GM12878 (cell line): Measurements from ENCODE around the gene MBD2. TPM values are rescaled to one million over a fixed set of nuclear protein-coding genes. Genes with fewer than 3 reads are reported as not detected.
A peak's percentile ranks its signal among the peaks of the same experiment; 100 is the strongest.

Source experiments
- ASH2L ChIP-seq: fragments of 300-600, 200-600 bp; sonication (generic); IDR thresholded peaks from 2 replicates; pipeline ENCODE4 v1.6.1; 2017; ENCODE audit warnings: low read depth, mild to moderate bottlenecking, borderline replicate concordance
- BMI1 ChIP-seq: fragments of 450-650 bp; IDR thresholded peaks from 2 replicates; pipeline ENCODE4 v1.6.1; 2016; ENCODE audit warnings: mild to moderate bottlenecking, moderate library complexity, borderline replicate concordance
- EGR1 ChIP-seq, 2 experiments: IDR thresholded peaks; 1 replicate in 1 of 2; 2 replicates in 1 of 2; pipeline ENCODE4 v1.6.1; 2011 to 2012; ENCODE audit warnings: low read depth in 2 of 2, low read length in 2 of 2, borderline replicate concordance in 1 of 2, mild to moderate bottlenecking in 1 of 2, moderate library complexity in 1 of 2
- EP300 ChIP-seq, 2 experiments: fragments of 150-350 bp in 1 of 2; IDR thresholded peaks; 2 replicates each; pipeline ENCODE4 v1.6.1; 2011 to 2012; ENCODE audit warnings: low read depth in 2 of 2, low read length in 2 of 2, borderline replicate concordance in 1 of 2, improper control_type of control experiment in 1 of 2, inconsistent platforms in 1 of 2; ENCODE audit not compliant: control insufficient read depth in 1 of 2
- IKZF2 ChIP-seq, 2 experiments: fragments of 450-650 bp; IDR thresholded peaks; 2 replicates each; pipeline ENCODE4 v1.6.1; 2017; ENCODE audit warnings: mild to moderate bottlenecking in 2 of 2, moderate library complexity in 2 of 2
- IRF4 ChIP-seq: IDR thresholded peaks from 2 replicates; pipeline ENCODE4 v1.6.1; 2011; ENCODE audit warnings: low read depth, low read length
- KAT2A ChIP-seq: conservative IDR thresholded peaks from 2 replicates; pipeline ENCODE4 v1.6.1; 2011; ENCODE audit warnings: low read depth, low read length; ENCODE audit not compliant: control insufficient read depth
- LARP7 ChIP-seq: fragments of 450-650 bp; IDR thresholded peaks from 2 replicates; pipeline ENCODE4 v1.6.1; 2017; ENCODE audit warnings: mild to moderate bottlenecking
- MXI1 ChIP-seq: fragments of 150-350 bp; IDR thresholded peaks from 2 replicates; pipeline ENCODE4 v1.6.1; 2011; ENCODE audit warnings: low read depth, mild to moderate bottlenecking, inconsistent platforms, low read length, improper control_type of control experiment
- PML ChIP-seq: IDR thresholded peaks from 2 replicates; pipeline ENCODE4 v1.6.1; 2012; ENCODE audit warnings: low read length, inconsistent platforms
- SPI1 ChIP-seq: IDR thresholded peaks from 2 replicates; pipeline ENCODE4 v1.6.1; 2011; ENCODE audit warnings: low read depth, mild to moderate bottlenecking, low read length, moderate library complexity, borderline replicate concordance; ENCODE audit not compliant: insufficient read depth
- ZNF384 ChIP-seq: IDR thresholded peaks from 2 replicates; pipeline ENCODE4 v1.6.1; 2012; ENCODE audit warnings: low read depth, mild to moderate bottlenecking, low read length, improper control_type of control experiment, borderline replicate concordance
- ZNF622 ChIP-seq: fragments of 450-650 bp; IDR thresholded peaks from 2 replicates; pipeline ENCODE4 v1.6.1; 2017; ENCODE audit warnings: mild to moderate bottlenecking, inconsistent platforms
- ZSCAN29 ChIP-seq: fragments of 450-650 bp; IDR thresholded peaks from 2 replicates; pipeline ENCODE4 v1.6.1; 2017; ENCODE audit warnings: mild to moderate bottlenecking, moderate library complexity
- polyA plus RNA-seq, 11 experiments: library from polyadenylated mRNA; depleted of rRNA in 4 of 11; unstranded in 6 of 11; stranded (reverse) in 5 of 11; fragments of >200 nt; fragmentation: Nextera tagmentation in 4 of 11; fragmentation: Illumina TruSeq in 1 of 11; extraction: Ambion mirVana in 4 of 11; extraction: Trizol in 1 of 11; gene quantifications; 1 replicate in 1 of 11; 2 replicates in 10 of 11; pipeline versions ENCODE4 v1.2.1 to v1.2.3, GENCODE V29; 2011 to 2016; ENCODE audit warnings: inconsistent platforms in 2 of 11, missing spikeins in 2 of 11, low read depth in 1 of 11
- total RNA-seq, 4 experiments: library from RNA; depleted of rRNA in 3 of 4; stranded (reverse); fragments of >200 nt in 3 of 4; fragmentation: Illumina TruSeq in 1 of 4; extraction: Trizol in 1 of 4; gene quantifications; 2 replicates each; pipeline versions ENCODE4 v1.2.1 to v1.2.3, GENCODE V29; 2013 to 2021
- TF ChIP-seq, protein P1 (sequence below): fragments of 450-650 bp; IDR thresholded peaks from 2 replicates; pipeline ENCODE4 v1.6.1; 2017; ENCODE audit warnings: mild to moderate bottlenecking
- TF ChIP-seq, protein P2 (sequence below): IDR thresholded peaks from 2 replicates; pipeline ENCODE4 v1.6.1; 2012; ENCODE audit warnings: improper control_type of control experiment, low read depth, low read length; ENCODE audit not compliant: insufficient replicate concordance
- TF ChIP-seq, protein P3 (sequence below): fragments of 450-650 bp; IDR thresholded peaks from 2 replicates; pipeline ENCODE4 v1.6.1; 2017; ENCODE audit warnings: antibody characterized with exemption, mild to moderate bottlenecking, moderate library complexity
- TF ChIP-seq, protein P4 (sequence below): IDR thresholded peaks from 2 replicates; pipeline ENCODE4 v1.6.1; 2011; ENCODE audit warnings: low read depth, mild to moderate bottlenecking, low read length, moderate library complexity, borderline replicate concordance; ENCODE audit errors: extremely low read depth

Gene MBD2
- total and polyA plus RNA-seq, 10 of the 15 experiments (the other 5 are each of a cell fraction or from before 2014, with no cell fraction given) = 24.1 to 276 (median 57.9) TPM

DNA sequence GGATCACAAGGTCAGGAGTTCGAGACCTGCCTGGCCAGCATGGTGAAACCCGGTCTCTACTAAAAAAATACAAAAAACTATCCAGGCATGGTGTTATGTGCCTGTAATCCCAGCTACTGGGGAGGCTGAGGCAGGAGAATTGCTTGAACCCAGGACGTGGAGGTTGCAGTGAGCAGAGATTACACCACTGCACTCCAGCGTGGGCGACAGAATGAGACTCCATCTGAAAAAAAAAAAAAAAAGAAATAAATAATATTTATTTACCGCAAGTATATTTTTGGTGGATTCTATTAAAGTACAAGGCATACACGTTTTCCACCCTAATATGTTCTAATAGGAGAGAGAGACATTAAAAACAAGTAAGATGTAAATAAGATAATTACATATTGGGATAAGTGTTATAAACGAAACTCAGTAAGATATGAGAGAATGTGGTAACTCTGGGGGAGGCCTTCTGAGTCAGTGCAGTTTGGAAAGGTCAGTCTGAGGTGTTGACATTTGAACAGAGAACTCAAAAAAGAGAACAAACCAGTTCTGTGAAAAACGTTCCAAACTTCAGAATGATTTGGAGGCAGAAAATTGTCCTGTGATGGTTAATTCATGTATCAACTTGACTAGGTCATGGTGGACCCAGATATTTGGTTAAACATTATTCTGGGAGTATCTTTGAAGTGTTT is 36.1 kb upstream of the MBD2 start (continued):
- TF ChIP-seq, protein P1, sequence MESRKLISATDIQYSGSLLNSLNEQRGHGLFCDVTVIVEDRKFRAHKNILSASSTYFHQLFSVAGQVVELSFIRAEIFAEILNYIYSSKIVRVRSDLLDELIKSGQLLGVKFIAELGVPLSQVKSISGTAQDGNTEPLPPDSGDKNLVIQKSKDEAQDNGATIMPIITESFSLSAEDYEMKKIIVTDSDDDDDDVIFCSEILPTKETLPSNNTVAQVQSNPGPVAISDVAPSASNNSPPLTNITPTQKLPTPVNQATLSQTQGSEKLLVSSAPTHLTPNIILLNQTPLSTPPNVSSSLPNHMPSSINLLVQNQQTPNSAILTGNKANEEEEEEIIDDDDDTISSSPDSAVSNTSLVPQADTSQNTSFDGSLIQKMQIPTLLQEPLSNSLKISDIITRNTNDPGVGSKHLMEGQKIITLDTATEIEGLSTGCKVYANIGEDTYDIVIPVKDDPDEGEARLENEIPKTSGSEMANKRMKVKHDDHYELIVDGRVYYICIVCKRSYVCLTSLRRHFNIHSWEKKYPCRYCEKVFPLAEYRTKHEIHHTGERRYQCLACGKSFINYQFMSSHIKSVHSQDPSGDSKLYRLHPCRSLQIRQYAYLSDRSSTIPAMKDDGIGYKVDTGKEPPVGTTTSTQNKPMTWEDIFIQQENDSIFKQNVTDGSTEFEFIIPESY = no peak
- TF ChIP-seq, protein P2, sequence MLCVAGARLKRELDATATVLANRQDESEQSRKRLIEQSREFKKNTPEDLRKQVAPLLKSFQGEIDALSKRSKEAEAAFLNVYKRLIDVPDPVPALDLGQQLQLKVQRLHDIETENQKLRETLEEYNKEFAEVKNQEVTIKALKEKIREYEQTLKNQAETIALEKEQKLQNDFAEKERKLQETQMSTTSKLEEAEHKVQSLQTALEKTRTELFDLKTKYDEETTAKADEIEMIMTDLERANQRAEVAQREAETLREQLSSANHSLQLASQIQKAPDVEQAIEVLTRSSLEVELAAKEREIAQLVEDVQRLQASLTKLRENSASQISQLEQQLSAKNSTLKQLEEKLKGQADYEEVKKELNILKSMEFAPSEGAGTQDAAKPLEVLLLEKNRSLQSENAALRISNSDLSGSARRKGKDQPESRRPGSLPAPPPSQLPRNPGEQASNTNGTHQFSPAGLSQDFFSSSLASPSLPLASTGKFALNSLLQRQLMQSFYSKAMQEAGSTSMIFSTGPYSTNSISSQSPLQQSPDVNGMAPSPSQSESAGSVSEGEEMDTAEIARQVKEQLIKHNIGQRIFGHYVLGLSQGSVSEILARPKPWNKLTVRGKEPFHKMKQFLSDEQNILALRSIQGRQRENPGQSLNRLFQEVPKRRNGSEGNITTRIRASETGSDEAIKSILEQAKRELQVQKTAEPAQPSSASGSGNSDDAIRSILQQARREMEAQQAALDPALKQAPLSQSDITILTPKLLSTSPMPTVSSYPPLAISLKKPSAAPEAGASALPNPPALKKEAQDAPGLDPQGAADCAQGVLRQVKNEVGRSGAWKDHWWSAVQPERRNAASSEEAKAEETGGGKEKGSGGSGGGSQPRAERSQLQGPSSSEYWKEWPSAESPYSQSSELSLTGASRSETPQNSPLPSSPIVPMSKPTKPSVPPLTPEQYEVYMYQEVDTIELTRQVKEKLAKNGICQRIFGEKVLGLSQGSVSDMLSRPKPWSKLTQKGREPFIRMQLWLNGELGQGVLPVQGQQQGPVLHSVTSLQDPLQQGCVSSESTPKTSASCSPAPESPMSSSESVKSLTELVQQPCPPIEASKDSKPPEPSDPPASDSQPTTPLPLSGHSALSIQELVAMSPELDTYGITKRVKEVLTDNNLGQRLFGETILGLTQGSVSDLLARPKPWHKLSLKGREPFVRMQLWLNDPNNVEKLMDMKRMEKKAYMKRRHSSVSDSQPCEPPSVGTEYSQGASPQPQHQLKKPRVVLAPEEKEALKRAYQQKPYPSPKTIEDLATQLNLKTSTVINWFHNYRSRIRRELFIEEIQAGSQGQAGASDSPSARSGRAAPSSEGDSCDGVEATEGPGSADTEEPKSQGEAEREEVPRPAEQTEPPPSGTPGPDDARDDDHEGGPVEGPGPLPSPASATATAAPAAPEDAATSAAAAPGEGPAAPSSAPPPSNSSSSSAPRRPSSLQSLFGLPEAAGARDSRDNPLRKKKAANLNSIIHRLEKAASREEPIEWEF = no peak
- TF ChIP-seq ZNF622 (no peak), ASH2L (no peak), ZSCAN29 (no peak), EP300 (IDR thresholded peaks at IDR 0.05; ENCODE audit: borderline replicate concordance in 1 of 2, control insufficient read depth in 1 of 2, low read depth in 2 of 2, low read length in 2 of 2) (peak; percentile 21 to 30; a peak in 2 of 4 replicates), MXI1 (no peak), KAT2A (no peak), BMI1 (no peak), EGR1 (IDR thresholded peaks at IDR 0.05; ENCODE audit: borderline replicate concordance in 1 of 2, low read depth in 2 of 2, low read length in 2 of 2) (no peak), ZNF384 (no peak), IRF4 (peak; percentile 54; the same call in 1 of the 2 replicates), PML (no peak), LARP7 (no peak), IKZF2 (IDR thresholded peaks at IDR 0.05) (peak; percentile 42 to 44; a peak in 2 of 4 replicates), SPI1 (no peak)
- TF ChIP-seq, protein P3, sequence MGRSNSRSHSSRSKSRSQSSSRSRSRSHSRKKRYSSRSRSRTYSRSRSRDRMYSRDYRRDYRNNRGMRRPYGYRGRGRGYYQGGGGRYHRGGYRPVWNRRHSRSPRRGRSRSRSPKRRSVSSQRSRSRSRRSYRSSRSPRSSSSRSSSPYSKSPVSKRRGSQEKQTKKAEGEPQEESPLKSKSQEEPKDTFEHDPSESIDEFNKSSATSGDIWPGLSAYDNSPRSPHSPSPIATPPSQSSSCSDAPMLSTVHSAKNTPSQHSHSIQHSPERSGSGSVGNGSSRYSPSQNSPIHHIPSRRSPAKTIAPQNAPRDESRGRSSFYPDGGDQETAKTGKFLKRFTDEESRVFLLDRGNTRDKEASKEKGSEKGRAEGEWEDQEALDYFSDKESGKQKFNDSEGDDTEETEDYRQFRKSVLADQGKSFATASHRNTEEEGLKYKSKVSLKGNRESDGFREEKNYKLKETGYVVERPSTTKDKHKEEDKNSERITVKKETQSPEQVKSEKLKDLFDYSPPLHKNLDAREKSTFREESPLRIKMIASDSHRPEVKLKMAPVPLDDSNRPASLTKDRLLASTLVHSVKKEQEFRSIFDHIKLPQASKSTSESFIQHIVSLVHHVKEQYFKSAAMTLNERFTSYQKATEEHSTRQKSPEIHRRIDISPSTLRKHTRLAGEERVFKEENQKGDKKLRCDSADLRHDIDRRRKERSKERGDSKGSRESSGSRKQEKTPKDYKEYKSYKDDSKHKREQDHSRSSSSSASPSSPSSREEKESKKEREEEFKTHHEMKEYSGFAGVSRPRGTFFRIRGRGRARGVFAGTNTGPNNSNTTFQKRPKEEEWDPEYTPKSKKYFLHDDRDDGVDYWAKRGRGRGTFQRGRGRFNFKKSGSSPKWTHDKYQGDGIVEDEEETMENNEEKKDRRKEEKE = no peak
- TF ChIP-seq, protein P4, sequence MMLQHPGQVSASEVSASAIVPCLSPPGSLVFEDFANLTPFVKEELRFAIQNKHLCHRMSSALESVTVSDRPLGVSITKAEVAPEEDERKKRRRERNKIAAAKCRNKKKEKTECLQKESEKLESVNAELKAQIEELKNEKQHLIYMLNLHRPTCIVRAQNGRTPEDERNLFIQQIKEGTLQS = no peak
